GM19324 (cell line): Measurements from ENCODE around the gene LANCL3.

Source experiments
- ATAC-seq: cut with Tn5 transposase; IDR thresholded peaks from one replicate; pipeline ENCODE4 v1.9.1; 2021; ENCODE audit warnings: mild to moderate bottlenecking, moderate library complexity; ENCODE audit not compliant: unreplicated experiment, low FRiP score

Gene LANCL3

DNA sequence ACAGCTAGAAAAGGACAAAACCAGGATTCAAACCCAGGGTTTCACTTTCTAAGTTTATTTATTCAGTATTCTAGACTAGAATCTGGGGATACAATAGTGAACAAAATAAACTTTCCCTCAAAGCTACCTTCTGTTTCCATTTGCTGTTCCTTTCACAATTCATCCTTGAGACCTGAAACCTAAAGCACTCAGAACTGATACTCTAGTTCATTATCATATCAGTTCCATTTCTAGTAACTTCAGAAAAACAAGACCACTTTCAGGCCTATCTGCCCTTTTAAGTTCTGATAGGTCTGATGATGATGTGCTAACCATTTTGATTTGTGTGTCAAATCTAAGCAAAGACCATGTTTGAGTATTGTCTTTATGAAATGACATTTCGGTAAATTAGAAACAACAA lies 106.3 kb downstream of the LANCL3 start:
- peak; percentile 79 for ATAC-seq

DNA sequence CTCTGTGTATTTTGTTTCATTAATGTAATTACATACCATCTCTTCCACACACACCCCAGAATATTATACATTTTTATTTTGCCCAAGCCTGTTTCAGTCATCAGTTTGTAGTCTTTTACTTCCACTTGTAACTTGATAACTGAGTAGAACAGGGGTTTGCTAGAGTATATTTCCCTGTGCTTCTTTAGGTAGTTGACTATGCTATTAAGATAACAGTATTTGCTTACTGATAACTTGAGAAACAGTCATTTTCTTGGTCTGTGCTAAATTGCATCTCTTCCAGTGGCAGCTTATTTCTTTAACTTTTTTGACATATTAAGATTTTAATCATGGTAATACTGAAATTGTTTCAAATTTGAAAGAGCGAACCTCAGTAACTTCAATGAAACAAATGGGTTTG lies 107.1 kb downstream of the LANCL3 start:
- ATAC-seq, result no peak

DNA sequence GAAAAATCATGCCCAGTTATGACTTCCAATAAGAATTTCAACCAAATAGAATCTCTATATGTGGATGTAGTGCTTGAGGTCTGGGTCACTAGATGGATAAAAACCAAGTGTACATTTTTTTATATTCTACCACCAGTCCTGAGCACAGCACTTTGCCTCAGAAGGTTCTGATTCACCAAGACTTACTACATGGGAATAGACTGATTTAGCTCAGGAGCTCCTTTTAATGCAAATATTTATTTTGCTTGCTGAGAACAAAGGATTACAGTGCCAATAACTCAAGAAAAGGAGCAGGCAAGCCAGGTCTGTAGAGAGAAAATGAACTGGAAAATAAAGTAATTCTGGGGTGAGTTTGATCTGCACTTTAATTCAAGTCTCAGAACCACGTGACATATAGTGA lies 107.8 kb downstream of the LANCL3 start:
- ATAC-seq, result no peak

DNA sequence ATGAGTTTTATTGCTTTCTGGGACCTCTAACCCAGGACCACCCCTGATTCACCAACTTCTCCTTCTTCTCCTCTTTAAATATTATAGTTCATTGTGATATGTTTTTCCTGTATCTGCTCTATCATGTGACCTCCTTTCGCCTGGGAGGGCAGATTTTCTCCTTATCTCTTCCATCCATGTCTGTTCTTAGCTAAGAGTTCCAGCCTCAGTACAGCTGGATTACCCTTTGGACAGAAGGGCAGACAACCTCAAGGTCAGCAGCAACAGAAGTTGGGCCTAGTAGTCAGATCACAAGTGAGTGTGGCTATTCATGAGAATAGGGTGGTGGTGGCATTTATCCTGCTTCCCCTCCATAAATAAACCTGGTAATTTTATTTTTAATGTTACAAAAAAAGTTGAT lies 108.4 kb downstream of the LANCL3 start:
- ATAC-seq, result no peak

DNA sequence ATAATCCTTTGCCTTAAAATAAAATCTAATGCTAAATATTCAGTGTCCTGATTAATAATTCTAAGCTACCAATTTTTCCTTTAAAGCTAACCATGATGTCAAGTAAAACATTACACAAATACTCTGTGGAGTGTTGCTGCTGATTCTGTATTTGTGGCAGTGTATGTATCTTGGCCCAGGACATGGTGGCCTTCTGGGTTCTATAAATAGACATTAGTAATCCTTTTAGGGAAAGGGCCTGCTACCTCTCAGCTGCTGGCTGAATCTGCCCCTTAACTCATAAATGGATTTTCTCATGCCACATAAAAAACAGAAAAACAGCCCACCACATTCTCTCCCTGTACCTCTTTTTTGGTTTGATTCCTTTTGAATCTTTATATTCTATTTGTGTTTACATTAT lies 113.0 kb downstream of the LANCL3 start:
- ATAC-seq, result no peak

DNA sequence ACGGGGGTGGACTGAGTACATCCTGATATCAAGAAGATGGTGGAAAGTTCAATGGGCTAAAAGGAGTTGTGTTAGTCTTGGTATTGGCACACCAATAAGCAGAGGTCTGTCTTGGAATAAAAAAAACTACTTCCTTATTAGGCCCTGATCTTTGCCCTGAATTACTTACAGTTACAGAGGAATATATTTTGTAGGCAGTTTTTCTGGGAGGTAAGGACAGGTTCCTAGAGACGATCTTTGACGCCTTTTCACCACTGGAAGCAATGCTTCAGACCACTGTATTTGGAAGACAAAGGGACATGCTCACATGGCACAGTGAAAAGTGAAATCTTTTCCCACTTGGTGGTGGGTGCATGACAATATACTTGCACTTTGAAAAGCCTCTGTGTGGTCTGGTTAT lies 113.5 kb downstream of the LANCL3 start:
- ATAC-seq, result no peak

DNA sequence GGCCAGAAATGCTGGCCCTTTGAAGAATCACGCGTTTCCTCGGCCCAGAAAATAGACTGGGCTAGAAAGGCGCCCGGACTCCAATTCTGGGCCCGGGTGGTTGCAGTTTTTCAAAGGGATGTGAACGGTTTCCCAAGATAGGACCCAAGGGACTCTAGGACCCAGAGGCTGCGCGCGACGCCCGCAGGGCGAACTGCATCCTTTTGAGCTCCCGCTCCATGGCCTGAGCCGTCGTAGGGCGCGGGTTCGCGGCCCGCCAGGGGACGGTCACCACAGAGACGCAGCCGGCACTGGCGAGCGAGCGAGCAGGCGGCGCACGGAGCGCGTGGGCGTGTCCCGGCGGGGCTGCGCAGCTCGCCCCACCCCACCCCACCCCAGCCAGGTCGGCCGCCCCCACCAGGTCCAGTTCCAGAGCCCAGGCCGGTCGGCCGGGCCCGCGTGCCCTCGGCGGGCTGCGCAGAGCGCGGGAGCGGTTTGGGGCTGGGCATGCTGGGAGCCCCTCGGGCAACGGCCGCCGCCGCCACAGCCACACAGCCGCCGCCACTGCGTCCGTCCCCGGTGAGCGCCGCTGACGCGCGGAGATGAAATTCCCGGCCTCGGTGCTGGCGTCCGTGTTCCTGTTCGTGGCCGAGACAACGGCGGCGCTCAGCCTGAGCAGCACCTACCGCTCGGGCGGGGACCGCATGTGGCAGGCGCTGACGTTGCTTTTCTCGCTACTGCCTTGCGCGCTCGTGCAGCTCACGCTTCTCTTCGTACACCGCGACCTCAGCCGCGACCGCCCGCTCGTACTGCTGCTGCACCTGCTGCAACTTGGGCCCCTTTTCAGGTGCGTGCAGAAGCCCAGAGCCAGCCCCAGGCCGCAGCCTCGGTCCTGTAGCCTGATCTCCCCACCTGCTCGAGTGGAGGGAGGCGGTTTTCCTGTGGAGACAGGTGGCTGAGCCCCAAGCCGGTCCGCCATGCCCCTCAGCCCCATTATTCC lies 114.2 kb downstream of the LANCL3 start, which contains the start of gene XK:
Gene XK (plus strand): TSS at position 411 of the 979 bp plus-strand sequence. CDS start 171 bp downstream, at position 582.
- ATAC-seq, result peak; percentile 68

DNA sequence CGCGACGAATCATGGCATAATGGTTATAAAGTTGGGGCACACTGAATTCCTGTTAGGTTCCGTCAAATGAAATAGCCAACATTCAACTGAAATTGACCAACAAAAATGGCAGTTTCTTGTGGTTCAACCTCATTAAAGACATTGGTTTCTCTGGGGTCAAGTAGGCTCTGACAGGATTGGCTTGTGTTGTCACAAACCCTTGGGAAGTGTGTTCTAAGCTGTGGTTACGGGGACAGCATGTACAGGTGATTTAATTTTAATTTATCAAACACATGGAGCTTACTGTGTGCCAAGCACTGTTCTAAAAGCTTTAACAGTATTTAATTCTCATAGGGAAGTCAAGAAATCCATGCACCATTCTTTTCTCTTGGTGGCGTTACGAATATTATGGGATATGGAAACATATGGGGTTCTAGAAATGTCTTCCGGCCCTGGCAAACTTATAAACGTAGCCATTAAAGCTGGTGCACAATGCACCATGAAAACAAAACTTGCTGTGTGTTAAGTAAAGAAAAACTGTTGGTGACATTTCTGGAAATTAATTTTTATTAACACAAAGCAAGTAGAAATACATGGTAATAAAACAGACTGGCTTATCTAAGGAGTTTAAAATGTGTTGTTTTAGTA lies 115.0 kb downstream of the LANCL3 start:
- ATAC-seq, result no peak

DNA sequence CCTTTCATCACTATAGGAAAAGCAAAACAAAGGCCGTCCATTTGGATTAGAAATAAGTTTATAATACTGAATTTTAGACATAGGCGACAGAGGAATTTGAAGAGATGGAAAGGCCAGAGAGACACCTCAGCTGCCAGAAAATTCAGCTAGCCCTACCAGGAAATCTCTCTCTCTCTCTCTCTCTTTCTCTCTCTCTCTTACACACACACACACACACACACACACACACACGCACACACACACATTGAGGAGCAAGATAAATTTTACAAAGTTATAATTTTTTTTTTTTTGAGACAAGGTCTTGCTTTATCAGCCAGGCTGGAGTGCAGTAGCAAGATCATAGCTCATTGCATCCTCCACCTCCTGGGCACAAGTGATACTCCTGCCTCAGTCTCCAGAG lies 115.5 kb downstream of the LANCL3 start:
- ATAC-seq, result no peak

DNA sequence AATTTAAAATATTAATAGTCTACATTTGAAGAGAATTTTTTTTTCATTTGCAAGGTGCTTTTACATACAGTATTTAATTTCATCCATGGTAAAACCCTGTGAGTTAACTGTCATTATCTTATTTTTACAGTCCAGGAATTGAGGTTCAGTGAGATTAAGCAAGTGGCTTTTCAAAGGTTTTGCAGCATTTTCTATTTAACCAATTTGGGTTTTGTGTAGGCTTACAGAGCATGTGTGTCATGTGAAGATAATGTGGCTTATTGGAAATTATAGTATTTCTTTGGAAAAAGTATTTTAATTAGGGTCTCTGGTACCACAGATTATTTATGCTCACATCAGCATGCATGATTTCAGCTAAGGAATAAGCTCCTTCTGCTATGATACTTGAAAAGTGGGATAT lies 118.7 kb downstream of the LANCL3 start:
- no peak for ATAC-seq

DNA sequence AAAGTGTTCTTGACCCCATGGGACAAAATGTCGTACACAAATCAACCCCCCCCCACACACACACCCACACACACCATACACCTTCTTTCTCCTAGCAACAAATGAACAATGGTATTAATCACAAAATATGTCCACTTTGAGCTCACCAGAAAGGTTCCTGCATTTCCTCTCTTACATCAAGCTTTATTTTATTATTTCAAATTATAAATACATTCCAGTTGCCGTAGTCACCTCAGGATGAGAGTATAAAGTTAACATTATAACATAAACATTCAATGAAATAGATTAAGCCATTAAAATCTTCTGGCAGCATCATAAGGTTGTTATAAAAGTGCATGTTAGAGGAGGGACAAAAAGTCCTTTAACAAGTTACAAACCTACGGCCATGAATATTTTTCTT lies 121.5 kb downstream of the LANCL3 start:
- no peak for ATAC-seq

DNA sequence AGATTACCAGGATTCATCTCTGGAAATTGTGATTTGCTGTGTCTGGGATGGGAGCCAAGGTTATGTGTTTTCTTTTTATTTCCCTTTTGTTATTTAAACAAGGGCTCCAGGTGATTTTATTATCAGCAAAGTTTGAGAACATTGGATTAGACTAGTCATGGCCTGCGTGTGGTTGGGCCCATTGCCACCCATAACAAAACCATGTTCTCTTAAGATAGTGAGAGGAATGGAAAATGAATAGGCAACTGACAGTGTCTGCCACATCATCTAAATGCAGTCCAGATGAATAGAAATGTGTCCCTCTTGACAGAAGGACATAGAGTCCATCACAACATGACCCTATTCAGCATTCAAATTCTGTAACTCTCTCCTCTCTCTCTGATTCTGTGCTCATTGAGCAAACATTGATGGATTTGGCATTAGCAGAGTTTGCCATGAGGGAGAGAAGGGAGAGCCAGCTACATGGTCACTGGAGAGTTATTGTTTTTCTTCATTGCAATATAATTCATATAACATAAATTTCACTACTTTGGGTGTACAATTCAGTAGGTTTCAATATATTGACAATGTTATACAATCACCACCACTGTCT lies 125.8 kb downstream of the LANCL3 start:
- ATAC-seq, result no peak

DNA sequence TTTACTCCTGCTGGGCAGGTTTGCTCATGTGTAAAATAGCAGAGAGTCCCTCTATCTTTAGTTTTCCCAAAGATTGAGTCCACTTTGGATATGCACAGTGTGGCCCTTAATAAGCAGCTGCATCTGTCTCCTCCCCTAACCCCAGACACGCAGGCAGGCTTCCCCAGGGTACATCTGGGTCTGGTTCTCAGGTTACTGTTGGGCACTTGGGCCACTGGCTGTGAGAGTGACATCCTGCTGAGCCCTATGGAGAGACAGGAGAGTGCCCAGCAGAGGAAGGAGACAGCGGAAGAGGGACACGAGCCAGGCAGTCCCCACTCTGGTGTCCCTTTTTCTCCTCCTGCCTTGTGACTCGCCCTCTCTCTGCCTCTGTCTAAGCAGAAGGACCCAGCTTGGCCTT lies 130.1 kb downstream of the LANCL3 start:
- no peak for ATAC-seq

DNA sequence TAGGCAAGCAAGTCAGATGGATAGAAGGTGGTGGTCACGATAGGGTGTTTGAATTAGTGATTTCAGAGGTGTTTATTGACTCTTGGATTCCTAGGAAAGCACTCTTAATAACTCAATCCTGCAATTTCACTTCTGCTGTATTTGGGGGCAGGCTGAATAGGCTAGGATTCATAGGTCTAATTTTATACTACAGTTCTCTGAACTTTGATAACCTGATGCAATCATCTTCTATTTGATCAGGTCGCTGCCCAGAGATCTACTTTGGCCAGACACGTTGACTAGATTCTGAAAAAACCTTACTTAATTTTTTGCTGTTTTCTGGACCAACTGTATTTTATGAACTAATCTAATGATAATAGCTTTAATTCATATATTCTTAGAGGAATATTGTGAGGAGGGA lies 140.5 kb downstream of the LANCL3 start:
- ATAC-seq, result no peak

DNA sequence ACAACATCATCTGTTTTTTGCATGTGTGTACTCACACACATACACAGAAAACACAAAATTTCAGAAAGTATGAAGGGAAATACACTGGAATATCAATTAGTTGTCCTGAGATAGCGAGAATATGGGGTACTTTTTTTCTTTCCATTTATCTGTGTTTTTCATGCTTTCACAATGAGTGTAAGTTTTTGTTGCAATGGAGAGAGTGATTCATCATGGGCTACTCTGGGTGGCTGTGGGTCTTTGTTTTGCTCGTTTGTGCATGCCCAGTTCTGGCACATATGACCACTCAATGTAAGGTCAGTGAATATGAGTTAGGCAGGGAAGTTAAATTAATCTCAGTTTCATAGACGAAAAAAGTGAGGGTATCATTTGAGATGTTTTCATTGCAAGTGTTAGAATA lies 141.0 kb downstream of the LANCL3 start:
- no peak for ATAC-seq

DNA sequence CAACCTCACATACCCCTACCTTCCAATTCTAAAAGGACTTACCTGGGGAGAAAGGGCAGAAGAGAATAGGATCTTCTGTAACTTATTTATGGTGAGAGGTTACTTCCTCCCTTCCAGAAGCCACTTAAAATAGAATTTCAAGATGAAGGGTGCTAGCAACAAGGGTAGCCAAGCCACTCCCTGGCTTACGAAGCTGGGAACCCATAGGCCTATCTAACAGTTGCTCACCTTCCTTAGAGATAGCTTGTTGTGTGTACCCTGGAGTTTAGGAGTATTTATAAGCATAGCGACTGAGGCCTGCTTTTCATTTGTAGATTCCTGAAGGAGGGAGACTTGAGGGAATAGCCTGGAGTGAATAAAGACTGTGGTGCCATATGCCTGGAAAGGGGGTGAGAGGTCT lies 143.0 kb downstream of the LANCL3 start:
- ATAC-seq, result no peak

DNA sequence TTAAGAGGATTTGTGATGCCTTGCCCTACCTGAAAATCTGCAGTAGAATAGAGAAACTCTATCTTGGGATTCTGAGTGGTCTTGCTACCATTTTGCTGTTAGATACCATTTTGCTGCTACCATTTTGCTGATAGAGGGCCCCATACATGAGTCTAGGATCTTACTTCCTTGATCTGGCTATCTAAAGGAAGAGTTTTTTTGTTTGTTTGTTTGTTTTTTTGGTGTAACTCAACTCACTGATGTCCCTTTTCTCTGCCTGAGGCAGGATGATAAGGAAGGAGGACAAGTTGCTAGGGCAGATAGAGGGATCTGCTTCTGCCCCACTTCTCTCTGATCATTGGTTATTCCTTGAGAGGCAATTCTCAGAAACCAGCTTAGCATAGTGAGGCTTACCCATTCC lies 145.1 kb downstream of the LANCL3 start:
- no peak for ATAC-seq

DNA sequence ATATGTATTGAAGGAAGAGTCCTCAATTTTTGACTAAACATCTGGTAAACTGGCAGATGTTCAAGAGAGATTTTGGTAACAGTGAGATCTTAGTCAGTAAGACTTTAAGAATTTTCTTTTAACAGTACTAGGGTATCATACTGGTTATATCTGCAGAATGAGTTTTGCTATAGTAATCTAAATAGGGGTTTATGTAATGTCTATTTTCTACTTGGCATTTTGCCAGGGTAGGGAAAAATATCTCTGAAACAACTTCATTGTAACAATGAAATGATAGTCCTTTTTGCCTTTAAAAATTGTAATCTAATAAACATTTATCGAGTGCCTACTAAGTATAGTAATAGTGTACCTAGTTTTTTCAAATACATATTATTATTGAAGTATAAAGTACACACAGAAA lies 146.2 kb downstream of the LANCL3 start:
- no peak for ATAC-seq

DNA sequence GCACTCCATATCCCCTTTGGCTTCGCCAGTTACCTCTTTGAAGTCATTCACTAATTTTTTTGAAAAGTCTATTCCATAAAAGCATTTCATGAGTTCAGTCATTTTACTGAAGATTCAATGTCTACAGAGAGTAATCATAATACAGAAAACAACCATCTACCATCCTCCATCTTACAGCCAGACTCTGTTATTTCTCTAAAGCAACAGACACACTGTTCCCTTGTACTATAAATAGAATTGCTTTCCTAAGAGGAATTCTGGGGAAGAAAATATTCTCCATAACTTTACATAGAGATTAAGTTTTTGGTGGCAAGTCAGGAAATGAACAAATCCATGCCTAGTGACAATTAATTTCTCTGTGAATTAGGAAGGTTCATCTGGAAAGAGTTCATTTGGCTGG lies 151.1 kb downstream of the LANCL3 start:
- no peak for ATAC-seq

DNA sequence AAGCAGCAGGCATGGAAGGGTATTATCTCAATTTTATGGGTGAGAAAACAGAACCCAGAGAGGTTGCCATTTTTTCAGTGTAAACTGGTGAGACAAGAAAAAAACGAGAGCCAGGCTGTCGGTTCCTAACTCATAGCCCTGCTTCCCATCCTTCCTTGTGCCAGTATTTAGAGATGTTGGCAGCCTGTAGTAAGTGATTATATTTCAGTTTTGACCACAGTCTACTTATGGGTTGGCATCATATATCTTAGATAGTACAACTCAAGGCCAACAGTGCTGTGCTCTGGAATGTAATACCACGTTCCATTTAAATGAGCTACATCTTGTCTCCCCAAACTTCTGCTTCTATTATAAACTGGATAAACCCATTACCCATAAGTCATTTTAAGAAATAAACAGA lies 154.9 kb downstream of the LANCL3 start:
- no peak for ATAC-seq
